Motor neuron (in vitro differentiated cells): Measurements from ENCODE around the gene PTCH2. TPM values are rescaled to one million over a fixed set of nuclear protein-coding genes. Genes with fewer than 3 reads are reported as not detected.
A peak's percentile ranks its signal among the peaks of the same experiment; 100 is the strongest.
"Not testable (repeated sequence)": the region's sequence is repeated elsewhere in the genome, so short reads cannot be mapped to it uniquely, and the experiment has no call there.

Experiments used
- ATAC-seq, 8 experiments: fragments of 200-7000 bp; cut with Tn5 transposase; replicated peaks in 6 of 8; 2 replicates each; pipeline ENCODE4 v1.8.0; 2021; ENCODE audit warnings: mild to moderate bottlenecking in 8 of 8, moderate library complexity in 8 of 8
- H3K27ac ChIP-seq, 2 donors: fragments of 250-450 bp; sonication (Bioruptor Pico); 2 replicates each; pipeline ENCODE4 v1.9.0; 2021; ENCODE audit warnings: antibody characterized with exemption in 2 of 2, mild to moderate bottlenecking in 2 of 2, moderate library complexity in 1 of 2
- H3K4me1 ChIP-seq, 2 donors: fragments of 250-450 bp; sonication (Bioruptor Pico); replicated peaks in 1 of 2; 2 replicates each; pipeline ENCODE4 v1.6.1; 2021; ENCODE audit warnings: antibody characterized with exemption in 2 of 2, mild to moderate bottlenecking in 2 of 2, moderate library complexity in 1 of 2
- H3K4me3 ChIP-seq, 5 donors: fragments of 250-450 bp; sonication (Bioruptor Pico); 2 replicates each; pipeline ENCODE4 v1.9.0; 2021; ENCODE audit warnings: antibody characterized with exemption in 5 of 5, mild to moderate bottlenecking in 5 of 5, moderate library complexity in 4 of 5
- WGBS, 10 experiments: fragments of 450-650 bp; shearing (Covaris generic); methylation state at CpG; one replicate each; pipeline ENCODE4 v1.0.0; 2022; 5-methylcytosine and 5-hydroxymethylcytosine counted together
- in situ Hi-C, 9 experiments: fragments of 400-800 bp; cut with MboI; loops; one replicate each; pipeline ENCODE4 v1.15.0; 2021; ENCODE audit warnings: low sequenced_read_pairs in 9 of 9, low pct_unique_long_range_greater_than_20kb in 2 of 9; ENCODE audit not compliant: unreplicated experiment in 9 of 9
- total RNA-seq, 8 experiments: library from RNA; unstranded; fragments of 300-600 nt; gene quantifications; 2 replicates each; pipeline versions ENCODE4 v1.2.3 to v1.2.4, GENCODE V29; 2022

The PTCH2 gene
- total RNA-seq, 8 experiments from 2014 or later = 0.81 to 3.0 (median 2.2) TPM

DNA sequence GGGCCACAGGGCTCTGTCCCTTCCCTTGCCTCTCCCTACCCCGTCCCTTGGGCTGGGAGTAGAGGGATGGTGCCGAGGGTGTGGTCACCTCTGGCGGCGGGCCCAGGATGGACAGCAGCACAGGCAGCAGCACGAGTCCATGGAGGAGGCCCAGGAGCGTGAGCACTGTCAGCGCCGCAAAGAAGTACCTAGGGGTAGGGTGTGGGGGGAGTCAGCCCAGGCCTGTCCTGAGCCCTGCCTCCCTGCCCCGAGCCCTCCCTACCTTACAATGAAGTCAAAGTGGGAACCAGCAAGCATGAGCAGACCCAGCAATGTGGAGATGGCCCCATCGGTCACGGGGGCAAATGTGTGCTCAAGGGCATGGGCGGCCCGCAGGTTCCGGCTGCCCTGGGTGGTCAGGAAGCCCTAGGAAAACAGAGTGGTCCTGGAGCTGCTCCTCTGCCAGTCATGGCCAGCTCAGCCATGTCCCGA is 20.0 kb downstream of the PTCH2 start:
- 80 to 100% (median 95%) methylated on average over 1 to 5 of the region's 15 CpGs; no CpG with 5 or more reads in 5 of the 10 experiments for WGBS, 10 experiments
- in situ Hi-C loops = no loop called here
- ATAC-seq = peak in 2 of 8 experiments; percentile 0 to 4
- Histone ChIP-seq H3K4me3 (no peak overlapping the region), H3K4me1 (peaks cover 4 to 14% of the 10 kb centered on the region in 2 donors), H3K27ac (no peak overlapping the region)

DNA sequence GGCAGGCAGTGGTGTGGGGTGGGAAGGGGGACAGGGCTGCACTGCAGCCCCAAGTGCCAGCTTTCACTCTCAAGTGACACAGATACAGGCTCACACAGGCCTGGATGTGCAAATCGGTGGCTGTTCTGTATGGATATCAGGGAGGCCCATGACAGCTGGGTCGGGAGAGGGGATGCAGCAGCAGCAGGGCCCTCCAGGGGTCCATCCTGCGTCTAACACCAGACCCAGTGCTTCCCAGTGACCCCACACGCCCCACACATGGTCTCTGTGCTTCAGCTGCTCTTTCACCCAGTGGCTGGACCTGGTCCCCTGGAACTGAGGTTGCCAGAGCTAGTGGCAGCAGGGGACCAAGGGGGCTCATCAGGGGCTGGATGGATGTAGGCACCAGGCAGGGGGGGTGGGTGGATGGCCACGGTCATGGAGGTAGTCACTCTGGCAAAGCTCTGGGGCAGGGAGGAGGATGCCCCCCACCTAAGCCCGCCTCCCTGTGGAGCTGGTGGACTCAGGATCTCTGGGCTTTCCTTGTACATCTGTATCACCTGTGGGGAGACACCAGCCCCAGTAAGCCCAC is 20.8 kb downstream of the PTCH2 start:
- no peak for ATAC-seq
- in situ Hi-C loops = no loop called here
- Histone ChIP-seq H3K27ac (no peak overlapping the region), H3K4me1 (peaks cover 4 to 14% of the 10 kb centered on the region in 2 donors), H3K4me3 (no peak overlapping the region)
- 57 to 83% (median 72%) methylated on average over 2 to 3 of the region's 6 CpGs; no CpG with 5 or more reads in 6 of the 10 experiments for WGBS, 10 experiments

DNA sequence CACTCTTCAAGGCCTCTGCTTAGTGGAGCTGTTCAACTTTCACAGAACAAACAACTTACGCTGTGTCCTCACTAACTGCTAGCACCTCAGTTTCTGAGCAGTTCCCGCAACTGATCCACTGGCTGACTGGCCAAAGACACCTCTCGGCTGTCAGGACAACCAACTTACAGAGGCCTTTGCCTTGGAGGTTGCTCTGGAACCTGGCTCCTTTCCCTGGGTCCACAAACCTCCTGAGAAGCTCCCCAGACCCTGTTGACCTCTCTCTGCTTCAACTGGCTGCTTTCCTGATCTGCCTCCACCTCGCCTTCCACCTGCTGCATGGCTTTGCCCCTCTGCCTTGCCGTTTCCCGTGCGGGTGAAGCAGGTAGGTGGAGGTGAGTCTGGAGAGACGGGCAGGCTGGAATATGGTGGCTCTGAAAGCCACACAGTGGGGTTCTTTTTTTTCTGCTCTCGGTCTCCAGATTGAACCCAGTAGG is 21.8 kb downstream of the PTCH2 start:
- ATAC-seq = no peak
- Histone ChIP-seq H3K27ac (no peak overlapping the region), H3K4me3 (no peak overlapping the region), H3K4me1 (peaks cover 4 to 14% of the 10 kb centered on the region in 2 donors)
- in situ Hi-C loops = no loop called here
- WGBS, 10 experiments = 93 to 100% (median 97%) methylated on average over 2 to 9 of the region's 9 CpGs; no CpG with 5 or more reads in 4 of the 10 experiments

DNA sequence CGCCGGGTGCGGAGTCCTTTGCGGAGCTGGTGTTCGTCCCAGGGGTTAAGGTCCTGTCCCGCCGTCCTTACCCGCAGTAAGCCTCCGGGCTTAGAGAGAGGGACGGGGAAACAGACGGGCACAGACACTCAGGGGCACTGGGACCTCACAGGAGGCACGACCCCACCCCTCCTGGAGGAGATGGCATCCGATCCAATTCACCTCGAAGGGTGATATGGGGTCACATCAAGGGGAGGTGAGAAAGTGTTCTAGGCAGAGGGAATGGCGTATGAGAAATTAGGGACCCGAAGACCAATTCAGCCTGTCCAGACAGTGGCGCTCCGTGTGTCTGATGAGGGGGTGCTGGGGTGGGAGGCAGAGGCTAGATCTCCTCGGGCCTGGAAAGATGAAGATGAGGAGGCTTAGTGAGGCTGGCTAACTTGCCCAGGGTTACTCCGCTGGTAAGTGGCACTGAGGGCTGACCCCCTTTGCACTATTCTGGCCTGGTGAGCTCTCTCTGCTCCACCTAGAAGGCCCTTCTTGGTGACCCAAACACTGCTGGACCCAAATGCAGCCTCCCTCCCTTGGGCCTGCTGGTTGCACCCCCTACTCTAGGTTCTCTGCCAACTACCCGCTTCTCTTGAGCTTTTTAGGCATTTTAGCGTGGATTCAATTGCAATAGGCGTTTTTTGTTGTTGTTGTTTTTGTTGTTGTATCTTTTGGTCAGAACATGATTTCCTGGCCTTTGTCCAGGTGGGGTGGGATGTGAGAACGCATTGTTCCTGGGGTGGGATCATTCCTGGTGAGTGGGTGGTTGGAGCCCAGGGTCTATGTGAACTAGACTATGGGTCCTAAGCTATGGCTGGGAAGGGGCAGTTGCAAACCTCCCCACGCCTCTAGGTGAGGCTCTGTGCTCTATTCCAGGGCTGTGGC is 22.5 kb downstream of the PTCH2 start:
- Histone ChIP-seq H3K4me3 (peak overlapping the region in 4 of 5 donors; percentile 8 to 25 (median 21)), H3K4me1 (peaks cover 4 to 14% of the 10 kb centered on the region in 2 donors), H3K27ac (peak overlapping the region; percentile 94 to 96)
- no peak for ATAC-seq
- in situ Hi-C loops = no loop called here
- 0 to 100% (median 68%) methylated on average over 1 to 23 of the region's 25 CpGs for WGBS, 10 experiments

DNA sequence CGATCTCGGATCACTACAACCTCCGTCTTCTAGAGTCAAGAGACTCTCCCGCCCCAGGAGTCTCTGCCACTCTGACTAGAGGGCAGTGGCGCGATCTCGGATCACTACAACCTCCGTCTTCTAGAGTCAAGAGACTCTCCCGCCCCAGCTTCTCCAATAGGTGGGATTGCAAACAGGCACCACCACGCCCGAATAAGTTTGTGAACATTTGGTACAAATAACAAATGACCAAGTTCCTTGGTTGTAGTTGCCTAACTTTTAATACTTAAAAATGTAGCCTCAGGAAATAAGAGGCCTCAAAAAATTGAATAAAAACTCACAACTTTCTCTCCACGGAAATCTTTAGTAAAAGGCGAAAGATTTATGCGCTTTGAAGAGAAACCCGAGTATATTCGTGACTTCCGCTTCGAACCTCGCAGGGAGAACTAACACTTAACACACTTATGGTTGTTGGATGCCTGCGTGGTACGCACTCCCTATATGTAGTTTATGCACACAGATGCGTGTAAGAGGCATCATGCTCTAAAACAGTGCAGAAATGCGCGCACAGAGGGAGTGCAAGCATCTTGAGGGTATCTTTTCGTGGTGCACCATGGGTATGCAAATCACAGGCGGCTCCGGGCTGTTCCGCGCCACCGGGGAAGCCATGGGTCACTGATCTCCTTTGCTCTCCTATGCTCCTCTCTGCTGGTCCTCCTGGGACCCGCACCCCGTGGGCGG is 23.3 kb downstream of the PTCH2 start:
- H3K4me1 ChIP-seq = peaks cover 4 to 14% of the 10 kb centered on the region in 2 donors
- peak overlapping the region in 4 of 5 donors; percentile 8 to 25 (median 21) for H3K4me3 ChIP-seq
- ATAC-seq = peak; percentile 52 to 90 (median 84)
- in situ Hi-C loops = no loop called here
- WGBS, 10 experiments = 0 to 14% (median 2%) methylated on average over 1 to 30 of the region's 33 CpGs; no CpG with 5 or more reads in 1 of the 10 experiments
- peak overlapping the region; percentile 94 to 96 for H3K27ac ChIP-seq

DNA sequence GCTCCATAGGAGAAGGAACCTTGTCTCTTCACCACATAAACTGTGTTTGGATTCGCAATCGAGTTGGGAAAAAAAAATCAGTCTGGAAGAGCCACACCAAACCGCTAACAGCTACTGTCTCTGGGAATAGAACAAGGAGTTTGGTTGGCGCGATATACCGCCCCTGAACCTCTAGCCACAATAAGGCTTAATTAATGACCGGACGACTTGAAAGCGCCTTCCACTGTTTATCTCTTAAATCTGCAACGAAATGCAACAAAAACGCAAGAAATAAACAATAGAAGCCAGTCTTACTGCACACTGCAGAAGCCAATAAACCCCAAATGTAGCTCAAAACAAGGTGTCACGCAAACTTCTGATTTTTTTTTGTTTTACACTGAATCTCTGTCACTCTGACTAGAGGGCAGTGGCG is 23.9 kb downstream of the PTCH2 start:
- H3K4me1 ChIP-seq = peaks cover 8 to 17% of the 10 kb centered on the region in 2 donors
- 3 to 20% (median 11%) methylated on average over 1 to 13 of the region's 13 CpGs for WGBS, 10 experiments
- H3K4me3 ChIP-seq = peak overlapping the region in 3 of 5 donors; percentile 9 to 25 (median 22)
- ATAC-seq = peak in 4 of 8 experiments; percentile 3 to 36 (median 32)
- in situ Hi-C loops = no loop called here
- peak overlapping the region in 1 of 2 donors; percentile 96 for H3K27ac ChIP-seq

DNA sequence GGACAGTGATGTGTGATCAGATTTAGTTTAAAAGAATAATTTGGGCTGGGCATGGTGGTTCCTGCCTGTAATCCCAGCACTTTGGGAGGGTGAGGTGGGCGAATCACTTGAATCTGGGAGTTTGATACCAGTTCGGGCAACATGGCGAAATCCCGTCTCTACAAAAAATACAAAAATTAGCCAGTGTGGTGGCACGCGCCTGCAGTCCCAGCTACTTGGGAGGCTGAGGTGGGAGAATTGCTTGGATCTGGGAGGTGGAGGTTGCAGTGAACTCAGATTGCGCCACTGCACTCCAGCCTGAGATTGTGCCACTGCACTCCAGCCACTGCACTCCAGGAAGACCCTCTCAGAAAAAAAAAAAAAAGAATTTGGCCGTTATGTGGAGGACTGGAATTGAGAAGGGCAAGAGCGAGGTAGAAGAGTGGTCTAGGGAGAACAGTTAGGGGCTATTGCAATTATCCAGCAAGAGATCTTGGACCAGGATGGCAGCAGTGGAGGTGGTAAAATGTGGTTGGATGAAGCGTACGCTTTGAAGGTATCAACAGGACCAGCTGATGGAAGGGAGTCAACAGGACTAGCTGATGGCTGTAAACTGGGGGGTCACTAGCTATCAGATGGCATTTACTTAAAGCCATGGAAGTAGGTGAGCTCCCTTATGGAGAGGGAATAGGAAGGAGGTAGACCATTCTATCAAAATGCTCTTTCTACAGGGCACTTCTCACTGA is 25.1 kb downstream of the PTCH2 start:
- WGBS, 10 experiments = 86 to 100% (median 98%) methylated on average over 1 to 9 of the region's 11 CpGs; no CpG with 5 or more reads in 1 of the 10 experiments
- H3K4me1 ChIP-seq = peaks cover 15 to 26% of the 10 kb centered on the region in 2 donors
- in situ Hi-C loops = no loop called here
- H3K4me3 ChIP-seq = no peak overlapping the region
- ATAC-seq = no peak
- no peak overlapping the region for H3K27ac ChIP-seq

DNA sequence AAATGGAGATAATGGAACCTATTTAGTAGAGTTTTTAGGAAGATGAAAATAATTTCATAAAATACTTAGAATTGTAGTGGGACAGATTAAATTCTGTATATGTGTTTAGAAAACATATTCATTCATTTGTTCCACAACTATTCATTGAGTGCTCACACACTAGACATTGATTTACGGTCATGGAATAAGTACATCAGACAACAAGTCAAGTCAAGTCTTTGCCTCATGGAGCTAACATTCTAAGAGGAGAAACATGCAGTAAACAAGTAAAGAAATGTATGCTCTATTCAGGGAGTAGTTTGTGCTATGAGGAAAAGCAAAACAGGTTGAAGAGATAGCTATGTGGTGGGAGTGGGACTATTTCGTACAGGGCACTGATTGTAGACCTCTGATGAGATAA is 25.7 kb downstream of the PTCH2 start:
- Histone ChIP-seq H3K4me3 (no peak overlapping the region), H3K4me1 (peaks cover 16 to 28% of the 10 kb centered on the region in 2 donors), H3K27ac (no peak overlapping the region)
- in situ Hi-C loops = no loop called here
- ATAC-seq = no peak
- WGBS, 10 experiments = 84 to 100% (median 94%) methylated on average over 2 of the region's 2 CpGs; no CpG with 5 or more reads in 1 of the 10 experiments

DNA sequence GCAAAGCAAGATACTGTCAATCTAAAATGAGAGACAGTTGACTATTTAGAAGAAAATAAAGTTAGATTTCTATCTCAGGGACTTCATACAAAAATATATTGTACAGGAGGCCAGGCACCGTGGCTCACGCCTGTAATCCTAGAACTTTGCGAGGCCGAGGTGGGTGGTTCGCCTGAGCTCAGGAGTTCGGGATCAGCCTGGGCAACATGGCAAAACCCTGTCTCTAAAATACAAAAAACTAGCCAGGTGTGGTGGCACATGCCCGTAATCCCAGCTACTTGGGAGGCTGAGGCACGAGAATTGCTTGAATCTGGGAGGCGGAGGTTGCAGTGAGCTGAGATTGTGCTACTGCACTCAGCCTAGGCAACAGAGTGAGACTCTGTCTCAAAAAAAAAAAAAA is 27.1 kb downstream of the PTCH2 start:
- H3K4me1 ChIP-seq = peaks cover 16 to 28% of the 10 kb centered on the region in 2 donors
- H3K4me3 ChIP-seq, ATAC-seq, in situ Hi-C loops, H3K27ac ChIP-seq: not testable (repeated sequence)
- 84 to 100% (median 92%) methylated on average over 2 to 9 of the region's 9 CpGs; no CpG with 5 or more reads in 4 of the 10 experiments for WGBS, 10 experiments

DNA sequence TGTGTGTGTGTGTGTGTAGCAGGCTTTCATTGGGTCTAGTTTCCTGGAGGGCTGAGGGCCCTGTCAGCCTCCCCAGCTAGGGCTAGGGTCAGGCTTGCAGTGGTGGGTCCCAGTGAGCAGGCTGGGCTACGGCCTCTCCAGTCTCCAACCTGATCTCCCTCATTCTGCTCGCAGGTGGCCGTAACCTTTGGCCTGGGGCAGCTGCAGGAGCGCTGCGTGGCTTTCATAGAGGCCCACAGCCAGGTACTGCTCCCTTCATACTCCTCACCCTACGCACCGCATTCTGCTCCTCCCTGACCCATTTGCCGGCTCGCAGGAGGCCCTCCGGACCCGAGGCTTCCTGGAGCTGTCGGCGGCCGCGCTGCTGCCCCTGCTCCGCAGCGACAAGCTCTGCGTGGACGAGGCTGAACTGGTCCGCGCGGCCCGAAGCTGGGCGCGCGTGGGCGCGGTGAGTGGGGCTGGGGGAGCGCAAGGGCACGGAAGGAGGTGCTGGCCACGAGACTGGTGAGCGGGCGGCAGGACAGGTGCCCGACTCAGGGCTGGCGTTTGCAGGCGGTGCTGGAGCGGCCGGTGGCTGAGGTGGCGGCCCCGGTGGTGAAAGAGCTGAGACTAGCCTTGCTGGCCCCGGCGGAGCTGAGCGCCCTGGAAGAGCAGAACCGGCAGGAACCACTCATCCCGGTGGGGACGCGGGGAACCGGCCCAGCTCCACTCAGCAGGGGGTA is 30.1 kb downstream of the PTCH2 start:
- Histone ChIP-seq H3K4me1 (peaks cover 29 to 34% of the 10 kb centered on the region in 2 donors), H3K4me3 (peak overlapping the region; percentile 23 to 48 (median 33)), H3K27ac (peak overlapping the region in 1 of 2 donors; percentile 39)
- ATAC-seq = peak in 3 of 8 experiments; percentile 1 to 16 (median 10)
- in situ Hi-C loops = no loop called here
- 70 to 100% (median 87%) methylated on average over 1 to 29 of the region's 48 CpGs; no CpG with 5 or more reads in 5 of the 10 experiments for WGBS, 10 experiments

DNA sequence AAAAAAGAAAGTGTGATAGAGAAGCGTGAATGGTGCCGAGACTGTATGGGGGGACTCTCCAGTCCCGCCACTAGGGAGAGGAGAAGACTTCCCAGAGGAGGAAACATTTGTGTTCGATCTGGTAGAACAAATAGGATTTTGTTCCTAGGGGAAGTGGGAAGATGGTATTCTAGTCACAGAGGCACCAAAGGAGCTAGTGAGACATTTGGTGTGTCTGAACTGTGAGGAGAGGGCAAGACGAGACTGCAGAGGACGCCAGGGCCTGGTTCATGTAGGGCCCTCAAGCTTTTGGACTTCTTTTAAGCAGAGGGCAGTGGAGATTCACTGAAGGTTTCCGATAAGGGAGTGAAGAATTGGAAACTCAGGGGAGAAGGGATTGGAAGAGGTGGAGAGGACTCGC is 31.8 kb downstream of the PTCH2 start:
- no peak for ATAC-seq
- 49 to 100% (median 91%) methylated on average over 1 to 8 of the region's 8 CpGs for WGBS, 10 experiments
- in situ Hi-C loops = no loop called here
- Histone ChIP-seq H3K27ac (no peak overlapping the region), H3K4me1 (peaks cover 42 to 50% of the 10 kb centered on the region in 2 donors), H3K4me3 (no peak overlapping the region)
